Activated CD4-positive, alpha-beta T cell treated with anti-CD3 and anti-CD28 coated beads, Interleukin-2, amount 50 U/mL, for 16 hours (primary cell): ENCODE results near the gene P2RX6.

Experiments used
- DNase-seq: peaks from one replicate; pipeline ENCODE4 v3.0.0-alpha.2; 2020

The P2RX6 gene

DNA sequence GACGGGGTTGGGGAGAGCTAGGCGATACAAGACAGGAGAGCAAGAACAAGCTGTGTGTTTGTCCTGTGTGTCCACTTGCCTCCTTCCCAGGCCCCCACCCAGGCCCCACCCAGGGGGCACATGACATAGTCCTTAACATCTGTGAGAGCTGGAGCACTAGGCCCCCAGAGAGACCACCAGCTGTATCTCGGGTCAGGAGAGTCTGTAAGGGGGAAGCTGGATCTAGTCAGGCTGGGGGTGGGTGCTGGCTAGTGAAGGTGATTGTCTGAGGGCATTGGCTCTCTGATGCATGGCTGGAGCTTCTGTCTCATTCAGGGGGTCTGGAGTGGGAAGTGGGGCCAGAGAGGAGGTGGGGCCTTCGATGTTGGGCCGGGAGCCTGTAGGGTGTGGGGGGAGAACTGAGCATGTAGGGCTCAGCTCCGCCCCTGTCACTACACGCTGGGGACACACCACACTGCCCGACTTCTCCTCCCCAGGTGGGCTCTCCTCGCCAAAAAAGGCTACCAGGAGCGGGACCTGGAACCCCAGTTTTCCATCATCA lies 571 bp downstream of the P2RX6 start:
- DNase-seq = no peak

GRCh38 chr22:21016644-21017420 lies 1.9 kb downstream of the P2RX6 start:
- no peak for DNase-seq

DNA sequence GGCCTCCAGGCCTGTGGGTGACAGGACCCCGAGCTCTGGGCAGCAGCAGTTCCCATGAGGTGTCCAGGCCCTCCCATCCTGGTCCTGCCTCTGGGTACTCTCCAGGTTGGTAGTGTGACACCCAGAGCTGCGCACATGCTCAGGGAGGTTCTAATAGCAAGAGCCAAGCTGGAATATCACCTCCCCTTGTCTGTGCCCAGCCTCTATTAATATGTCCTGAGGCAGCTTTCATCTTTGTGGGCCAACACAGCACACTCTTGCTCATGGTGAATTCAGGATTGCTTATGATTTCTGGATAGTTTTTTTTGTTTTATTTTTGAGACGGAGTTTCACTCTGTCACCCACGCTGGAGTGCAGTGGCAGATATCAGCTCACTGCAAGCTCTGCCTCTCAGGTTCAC lies 3.3 kb downstream of the P2RX6 start:
- DNase-seq = no peak

DNA sequence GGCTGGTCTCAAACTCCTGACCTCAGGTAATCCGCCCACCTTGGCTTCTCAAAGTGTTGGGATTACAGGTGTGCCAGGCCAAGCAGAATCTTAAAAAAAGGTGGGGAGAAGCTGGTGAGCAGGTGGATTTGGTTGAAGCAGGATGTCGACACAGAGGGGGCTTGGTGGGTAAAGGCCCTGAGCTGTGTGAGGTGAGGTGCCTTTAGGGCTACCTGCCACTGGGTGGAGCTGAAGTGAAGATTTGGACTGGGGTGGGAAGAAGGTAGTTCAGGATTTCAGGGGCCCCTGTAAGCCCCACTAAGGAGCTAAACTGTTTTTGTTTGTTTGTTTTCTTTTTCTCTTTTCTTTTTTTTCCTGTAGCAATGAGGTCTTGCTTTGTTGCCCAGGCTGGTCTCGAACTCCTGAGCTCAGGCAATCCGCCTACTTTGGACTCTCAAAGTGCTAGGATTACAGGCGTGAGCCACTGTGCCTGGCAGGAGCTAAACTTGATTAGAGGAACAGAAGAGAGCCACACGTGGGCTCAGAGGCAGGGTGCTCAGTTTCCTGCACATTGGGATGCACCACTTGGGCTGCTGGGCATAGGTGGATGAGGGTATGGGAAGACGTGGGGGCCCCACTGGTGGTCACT lies 6.0 kb downstream of the P2RX6 start:
- DNase-seq = no peak

DNA sequence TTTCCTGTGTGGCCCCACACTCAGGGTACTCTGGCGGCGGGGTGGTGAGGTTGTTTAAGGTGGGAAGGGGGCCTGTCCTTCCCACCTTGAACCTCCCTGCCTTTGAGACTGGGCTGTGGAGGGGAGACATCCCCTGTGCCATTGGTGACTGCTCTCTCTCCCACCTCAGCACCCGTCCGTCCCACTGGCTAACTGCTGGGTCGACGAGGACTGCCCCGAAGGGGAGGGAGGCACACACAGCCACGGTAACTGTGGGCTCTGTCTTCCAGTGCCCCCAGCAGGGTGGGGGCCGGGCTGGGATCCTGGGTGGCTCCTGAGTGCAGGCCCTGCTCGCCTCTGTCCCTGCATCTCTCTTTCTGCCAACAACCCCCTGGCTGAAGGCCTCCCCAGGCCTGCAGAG lies 7.5 kb downstream of the P2RX6 start:
- no peak for DNase-seq

GRCh38 chr22:21022955-21023614 lies 8.1 kb downstream of the P2RX6 start:
- no peak for DNase-seq

DNA sequence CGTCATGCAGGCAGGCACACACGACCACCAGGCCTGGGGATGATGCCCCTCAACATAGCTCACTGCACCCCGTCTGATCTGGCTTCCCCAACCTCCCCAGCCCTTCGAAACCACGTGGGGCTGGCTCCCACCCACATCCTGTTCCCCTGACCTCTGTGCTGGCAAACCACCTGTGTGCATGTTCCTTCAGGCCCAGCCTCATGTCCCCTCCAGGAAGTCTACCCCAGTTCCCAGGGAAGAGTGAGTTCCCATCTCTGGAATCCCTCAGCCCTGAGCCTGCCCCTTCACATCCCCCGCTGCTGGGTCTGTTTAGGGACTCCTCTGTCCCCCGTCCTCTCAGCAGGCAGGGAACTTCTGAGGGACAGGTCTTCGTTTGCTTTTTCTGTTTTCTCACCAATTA lies 10.3 kb downstream of the P2RX6 start:
- DNase-seq = no peak

DNA sequence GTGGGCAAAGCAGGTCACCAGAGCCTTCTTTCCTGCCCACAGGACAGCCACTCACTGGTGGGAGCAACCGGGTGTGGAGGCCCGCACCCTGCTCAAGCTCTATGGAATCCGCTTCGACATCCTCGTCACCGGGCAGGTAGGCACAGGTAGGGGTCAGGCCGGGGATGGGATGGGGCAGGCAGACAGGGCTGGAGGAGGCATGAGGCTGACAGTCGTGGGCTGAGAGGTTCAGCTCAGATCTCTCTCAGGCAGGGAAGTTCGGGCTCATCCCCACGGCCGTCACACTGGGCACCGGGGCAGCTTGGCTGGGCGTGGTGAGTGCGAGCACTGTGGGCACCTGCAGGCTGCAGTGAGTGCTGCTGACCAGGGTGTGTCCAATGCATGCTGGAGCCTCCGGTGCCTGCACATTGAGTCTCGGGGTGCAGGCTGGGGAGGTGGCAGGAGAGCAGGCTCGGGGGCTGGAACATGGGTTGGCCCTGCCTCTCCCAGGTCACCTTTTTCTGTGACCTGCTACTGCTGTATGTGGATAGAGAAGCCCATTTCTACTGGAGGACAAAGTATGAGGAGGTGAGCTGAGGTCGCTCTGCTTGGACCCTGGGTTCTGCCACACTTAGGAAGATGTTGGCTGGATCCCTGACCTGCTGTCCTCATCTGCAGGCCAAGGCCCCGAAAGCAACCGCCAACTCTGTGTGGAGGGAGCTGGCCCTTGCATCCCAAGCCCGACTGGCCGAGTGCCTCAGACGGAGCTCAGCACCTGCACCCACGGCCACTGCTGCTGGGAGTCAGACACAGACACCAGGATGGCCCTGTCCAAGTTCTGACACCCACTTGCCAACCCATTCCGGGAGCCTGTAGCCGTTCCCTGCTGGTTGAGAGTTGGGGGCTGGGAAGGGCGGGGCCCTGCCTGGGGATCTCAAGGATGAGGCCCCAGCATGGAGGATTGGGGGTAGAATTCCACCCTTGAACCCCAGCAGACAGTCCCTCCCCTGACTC lies 11.1 kb downstream of the P2RX6 start:
- DNase-seq = no peak

GRCh38 chr22:21026783-21027692 lies 12.1 kb downstream of the P2RX6 start:
- DNase-seq = no peak

GRCh38 chr22:21028277-21029251 lies 13.6 kb downstream of the P2RX6 start:
- DNase-seq = no peak

DNA sequence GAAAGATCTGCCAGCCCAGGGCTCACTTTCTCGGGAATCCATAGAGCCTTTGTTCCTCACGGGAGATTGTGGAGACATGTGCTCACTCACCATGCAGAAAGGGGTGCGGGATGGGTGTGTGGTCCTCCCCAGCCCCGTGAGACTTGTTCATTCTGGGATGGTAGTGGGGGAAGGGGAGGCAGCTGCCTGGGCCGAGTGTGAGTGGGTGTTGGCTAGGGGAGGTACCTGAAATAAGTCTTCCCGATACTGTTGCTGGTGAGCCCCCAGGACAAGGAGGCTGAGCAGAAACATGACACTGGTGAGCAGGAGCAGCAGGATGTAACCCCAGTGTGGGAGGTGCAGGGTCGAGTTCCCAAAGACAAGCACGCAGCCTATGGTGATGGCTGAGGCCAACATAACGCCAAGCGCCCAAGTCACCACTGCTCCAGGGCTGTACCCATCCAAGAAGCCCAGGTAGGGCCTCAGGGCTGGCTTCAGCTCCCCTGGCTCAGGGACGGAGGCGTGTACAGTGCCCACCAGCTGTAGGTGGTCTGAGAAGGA lies 14.6 kb downstream of the P2RX6 start:
- DNase-seq = no peak

GRCh38 chr22:21030032-21030431 lies 15.1 kb downstream of the P2RX6 start:
- DNase-seq = no peak

DNA sequence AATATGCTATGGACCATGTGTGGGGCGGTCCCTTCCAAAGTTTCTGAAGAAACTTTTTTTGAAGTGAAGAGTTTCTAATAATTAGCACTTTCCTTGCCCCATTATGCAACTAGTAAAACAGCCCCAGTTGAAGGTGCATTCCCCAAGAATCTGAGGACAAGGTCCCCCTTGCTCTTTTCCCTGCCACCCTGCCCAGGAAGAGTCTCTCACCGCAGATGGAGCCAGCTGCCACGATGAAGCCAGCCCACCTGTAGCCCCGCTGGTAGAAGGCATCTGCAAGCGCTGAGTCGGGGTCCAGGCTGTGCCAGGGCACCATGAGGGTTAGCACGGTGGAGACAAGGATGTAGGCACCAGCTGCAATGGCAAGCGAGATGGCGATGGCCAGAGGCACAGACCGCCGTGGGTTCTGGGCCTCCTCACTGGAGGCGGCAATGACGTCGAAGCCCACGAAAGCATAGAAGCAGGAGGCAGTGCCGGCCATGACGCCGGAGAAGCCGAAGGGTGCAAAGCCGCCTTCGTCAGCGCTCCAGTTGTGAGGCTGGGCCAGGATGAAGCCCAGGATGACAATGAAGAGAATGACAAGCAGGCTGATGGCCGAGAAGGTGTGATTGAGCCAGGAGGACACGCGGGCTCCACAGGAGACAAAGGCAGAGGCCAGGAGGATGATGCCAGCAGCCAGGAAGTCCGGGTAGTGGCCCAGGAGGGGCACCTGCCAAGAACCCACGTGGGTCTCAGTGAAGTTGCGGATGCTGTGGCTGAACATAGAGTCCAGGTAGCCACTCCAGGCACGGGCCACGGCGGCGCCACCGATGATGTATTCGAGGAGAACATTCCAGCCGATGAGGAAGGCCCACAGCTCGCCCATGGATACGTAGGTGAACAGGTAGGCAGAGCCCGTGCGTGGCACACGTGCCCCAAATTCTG lies 15.9 kb downstream of the P2RX6 start:
- no peak for DNase-seq

DNA sequence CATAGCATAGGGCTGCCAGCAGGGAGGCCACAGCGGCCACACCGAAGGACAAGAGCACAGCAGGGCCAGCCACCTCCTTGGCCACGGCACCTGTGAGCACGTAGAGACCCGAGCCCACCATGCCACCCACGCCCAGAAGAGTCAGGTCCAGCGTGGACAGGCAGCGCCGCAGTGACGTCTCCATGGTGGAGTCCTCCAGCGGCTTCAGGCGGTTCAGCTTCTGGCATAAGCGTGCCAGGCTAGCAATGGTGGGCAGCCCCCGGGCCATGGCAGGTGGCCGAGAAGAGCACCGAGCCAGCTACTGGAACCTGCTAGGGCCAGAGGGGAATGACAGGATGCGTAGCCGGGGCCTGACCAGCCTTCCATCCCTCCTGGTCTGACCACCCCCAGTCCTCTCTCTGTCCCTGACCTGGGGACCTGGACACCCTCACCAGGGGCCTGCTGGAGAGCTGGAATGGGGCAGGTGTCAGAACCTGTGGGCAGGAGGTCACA lies 16.6 kb downstream of the P2RX6 start:
- no peak for DNase-seq

- DNase-seq = no peak
Measured at GRCh38 chr22:21032037-21032867, 17.3 kb downstream of the P2RX6 start, which contains the start of gene SLC7A4. Gene SLC7A4, minus strand, starts transcription at chr22:21032561. Its CDS starts 749 bp downstream, at chr22:21031812.

DNA sequence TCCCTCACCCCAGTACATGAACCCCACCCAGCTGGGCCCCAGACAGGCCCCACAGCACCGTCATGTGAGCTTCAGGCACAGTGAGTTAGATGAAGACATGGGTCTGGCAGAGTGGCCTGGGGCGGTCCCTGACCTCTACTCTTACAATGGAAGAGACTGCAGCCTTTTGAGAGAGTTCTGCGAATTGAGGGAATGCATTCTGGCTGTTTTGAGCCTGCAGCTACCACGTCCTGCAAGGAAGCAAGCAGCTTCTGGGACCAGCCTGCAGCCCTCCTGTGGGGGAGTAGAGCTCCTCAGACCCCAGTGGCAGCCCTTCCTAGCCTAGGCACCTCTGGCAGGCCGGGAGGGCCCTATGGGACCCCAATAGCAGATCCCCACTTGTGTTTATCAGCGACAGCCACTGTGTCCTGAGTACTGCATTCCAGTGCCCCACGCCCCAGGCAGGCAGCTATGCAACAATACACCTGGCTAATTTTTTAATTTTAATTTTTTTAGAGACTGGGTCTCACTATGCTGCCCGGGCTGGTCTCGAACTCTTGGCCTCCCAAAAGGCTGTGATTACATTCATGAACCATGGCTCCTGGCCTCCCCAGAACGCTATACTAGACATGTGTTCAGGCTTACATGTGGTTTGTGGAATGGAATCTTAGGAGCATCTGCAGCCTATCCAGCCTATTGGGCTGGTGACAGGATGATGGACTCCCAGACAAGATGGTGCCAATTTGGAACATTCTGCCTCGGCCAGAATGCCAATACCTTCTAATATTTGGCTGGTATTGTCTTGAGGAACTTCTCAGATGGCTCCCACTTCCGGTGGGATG lies 18.1 kb downstream of the P2RX6 start:
- DNase-seq = no peak

- no peak for DNase-seq
Measured at GRCh38 chr22:21033895-21034294, 18.9 kb downstream of the P2RX6 start.
